K562 (cell line): Measurements from ENCODE around the gene ZSCAN2. TPM values are rescaled to one million over a fixed set of nuclear protein-coding genes. Genes with fewer than 3 reads are reported as not detected.

Experiments
- ATAC-seq: fragments of 200-7000 bp; cut with Tn5 transposase; 3 replicates; pipeline ENCODE4 v1.9.1; 2020; ENCODE audit warnings: moderate library complexity
- BruUV-seq: library from RNA; stranded (reverse); fragments of 400-500 nt; replicated peaks from 2 replicates; lab custom pipeline; 2021; lab: Mats Ljungman, UMichigan
- CTCF ChIA-PET: fragments of 300-600 bp; formaldehyde crosslinking; extraction: SDS; loops from one replicate; lab custom pipeline; 2021; ENCODE audit warnings: low intra/inter-chr PET ratio; lab: Yijun Ruan, JAX
- POLR2A ChIA-PET: fragments of 300-600, 350-650 bp; sonication (Branson Sonifier 250); formaldehyde crosslinking; extraction: SDS; loops from one replicate; lab custom pipeline; 2021; ENCODE audit warnings: antibody characterized with exemption, inconsistent platforms; lab: Yijun Ruan, JAX
- DNase-seq, 4 experiments: peaks; one replicate each; pipeline versions ENCODE4 v3.0.0 to v3.0.0-alpha.2; 2011 to 2018; ENCODE audit warnings: low spot score in 3 of 4, mixed read lengths in 3 of 4; ENCODE audit errors: extremely low read depth in 1 of 4
- FAIRE-seq: peaks from 2 replicates; lab custom pipeline; 2011; peaks lifted over from hg19 to GRCh38; lab: Jason Lieb, UNC
- H2AFZ ChIP-seq: 2 replicates; pipeline ENCODE4 v1.6.0; 2011; ENCODE audit warnings: low read depth, low read length, control low read depth, inconsistent platforms
- H3K27ac ChIP-seq: fragments of 200-600 bp; 3 replicates; pipeline ENCODE4 v1.8.0; 2011; ENCODE audit warnings: low read depth, mild to moderate bottlenecking, control low read depth, inconsistent platforms, low read length, moderate library complexity, mixed read lengths; ENCODE audit errors: extremely low read depth
- H3K27me3 ChIP-seq, 2 experiments: fragments of 300-600 bp in 1 of 2; 2 replicates in 1 of 2; 3 replicates in 1 of 2; pipeline versions ENCODE4 v1.6.0 to v1.8.0; 2011; ENCODE audit warnings: inconsistent platforms in 2 of 2, low read length in 2 of 2, mild to moderate bottlenecking in 1 of 2, mixed read lengths in 1 of 2, moderate library complexity in 1 of 2; ENCODE audit not compliant: control insufficient read depth in 2 of 2, insufficient read depth in 2 of 2
- H3K36me3 ChIP-seq: fragments of 300-600 bp; 3 replicates; pipeline ENCODE4 v1.8.0; 2011; ENCODE audit warnings: mild to moderate bottlenecking, low read length, inconsistent platforms; ENCODE audit not compliant: control insufficient read depth, insufficient read depth
- H3K4me1 ChIP-seq, 2 experiments: fragments of 200-600 bp in 1 of 2; replicated peaks in 1 of 2; 2 replicates in 1 of 2; 3 replicates in 1 of 2; pipeline versions ENCODE4 v1.5.1 to v1.8.0; 2011; ENCODE audit warnings: inconsistent platforms in 2 of 2, low read length in 2 of 2, mild to moderate bottlenecking in 1 of 2, mixed read lengths in 1 of 2, moderate library complexity in 1 of 2; ENCODE audit not compliant: control insufficient read depth in 2 of 2, insufficient read depth in 2 of 2
- H3K4me2 ChIP-seq: 2 replicates; pipeline ENCODE4 v1.6.1; 2011; ENCODE audit warnings: low read length, control low read depth, inconsistent platforms, mixed read lengths; ENCODE audit not compliant: insufficient read depth
- H3K4me3 ChIP-seq: fragments of 200-600 bp; sonication (generic), shearing (Covaris generic); 2 replicates; pipeline ENCODE4 v1.5.1; 2016; ENCODE audit warnings: control low read depth, inconsistent platforms
- H3K79me2 ChIP-seq: fragments of 200-600 bp; 3 replicates; pipeline ENCODE4 v1.8.0; 2011; ENCODE audit warnings: low read length, inconsistent platforms; ENCODE audit not compliant: control insufficient read depth, insufficient read depth
- H3K9ac ChIP-seq, 2 experiments: 2 replicates each; pipeline versions ENCODE4 v1.6.0 to v1.6.1; 2011; ENCODE audit warnings: low read depth in 2 of 2, low read length in 2 of 2, control low read depth in 1 of 2, inconsistent platforms in 1 of 2, mild to moderate bottlenecking in 1 of 2, mixed read lengths in 1 of 2; ENCODE audit not compliant: insufficient read depth in 1 of 2
- H3K9me1 ChIP-seq: one replicate; pipeline ENCODE4 v1.6.0; 2011; ENCODE audit warnings: inconsistent platforms, mild to moderate bottlenecking, low read length, moderate library complexity; ENCODE audit not compliant: control insufficient read depth, insufficient read depth
- H3K9me3 ChIP-seq: replicated peaks from 2 replicates; pipeline ENCODE4 v1.5.1; 2011; ENCODE audit warnings: low read depth, low read length, inconsistent platforms; ENCODE audit not compliant: control insufficient read depth, insufficient read depth
- H4K20me1 ChIP-seq: replicated peaks from 2 replicates; pipeline ENCODE4 v1.6.1; 2011; ENCODE audit warnings: low read length, inconsistent platforms, mixed read lengths; ENCODE audit not compliant: control insufficient read depth, insufficient read depth
- BRF1 ChIP-seq: IDR thresholded peaks from 3 replicates; pipeline ENCODE4 v1.6.1; 2011; ENCODE audit warnings: borderline replicate concordance, mild to moderate bottlenecking; ENCODE audit not compliant: insufficient read length; ENCODE audit errors: extremely low read depth
- E2F3 ChIP-seq: fragments of 250-450 bp; sonication (Bioruptor Pico); IDR thresholded peaks from 2 replicates; pipeline ENCODE4 v1.4.0; 2020; ENCODE audit warnings: mild to moderate bottlenecking
- GATAD2A ChIP-seq: fragments of 450-650 bp; IDR thresholded peaks from 2 replicates; pipeline ENCODE4 v1.6.1; 2017
- NEUROD1 ChIP-seq: fragments of 150-350 bp; IDR thresholded peaks from 2 replicates; pipeline ENCODE4 v1.6.1; 2014; ENCODE audit warnings: borderline replicate concordance, low read length, low read depth; ENCODE audit not compliant: partially characterized antibody
- RBFOX2 ChIP-seq: fragments of 200-400 bp; formaldehyde crosslinking; IDR thresholded peaks from 2 replicates; pipeline ENCODE4 v1.6.1; 2017; ENCODE audit warnings: low read depth, mild to moderate bottlenecking, low read length, moderate library complexity
- SLC30A9 ChIP-seq: fragments of 250-450 bp; sonication (Bioruptor Pico); IDR thresholded peaks from 2 replicates; pipeline ENCODE4 v1.8.0; 2022; ENCODE audit warnings: mild to moderate bottlenecking, moderate library complexity
- STAG1 ChIP-seq: sonication (generic); formaldehyde crosslinking; IDR thresholded peaks from 2 replicates; pipeline ENCODE4 v1.5.0; 2020; ENCODE audit warnings: missing genetic modification reagents, borderline replicate concordance
- ZNF668 ChIP-seq: fragments of 250-450 bp; sonication (Bioruptor Pico); IDR thresholded peaks from 2 replicates; pipeline ENCODE4 v1.8.0; 2022; ENCODE audit warnings: mild to moderate bottlenecking, inconsistent platforms
- WGBS: fragments of 100-300 bp; shearing (Covaris generic); methylation state at CpG from one replicate; pipeline ENCODE4 v1.1.6; 2016; ENCODE audit warnings: low coverage, mixed read lengths; ENCODE audit not compliant: insufficient coverage; ENCODE audit errors: missing lambda C conversion rate; 5-methylcytosine and 5-hydroxymethylcytosine counted together
- in situ Hi-C: fragments of 300-500 bp; cut with MboI; formaldehyde crosslinking; loops from 4 replicates; pipeline ENCODE4 v1.15.0; 2018; ENCODE audit warnings: inconsistent platforms, mixed read lengths
- intact Hi-C: fragments of 100-400 bp; cut with micrococcal nuclease; formaldehyde crosslinking; loops from 2 replicates; pipeline ENCODE4 v1.14.2; 2022
- polyA plus RNA-seq, 8 experiments: library from polyadenylated mRNA; depleted of rRNA in 4 of 8; stranded (reverse) in 5 of 8; unstranded in 3 of 8; fragments of >200 nt; fragmentation: Nextera tagmentation in 2 of 8; fragmentation: Illumina TruSeq in 1 of 8; extraction: Ambion mirVana in 2 of 8; extraction: Trizol in 1 of 8; gene quantifications; 2 replicates each; pipeline versions ENCODE4 v1.2.1 to v1.2.3, GENCODE V29; 2011 to 2014; ENCODE audit warnings: inconsistent platforms in 1 of 8, missing spikeins in 1 of 8
- total RNA-seq, 7 experiments: library from RNA; depleted of rRNA in 6 of 7; stranded (reverse); fragments of >200 nt in 6 of 7; fragmentation: Illumina TruSeq in 2 of 7; extraction: Trizol in 2 of 7; gene quantifications; 2 replicates each; pipeline versions ENCODE4 v1.2.1 to v1.2.3, GENCODE V29; 2011 to 2021; ENCODE audit warnings: low replicate concordance in 1 of 7
- TF ChIP-seq, protein P1 (sequence below), 2 experiments: fragments of 450-650 bp; IDR thresholded peaks; 2 replicates each; pipeline ENCODE4 v1.6.1; 2016; ENCODE audit warnings: mild to moderate bottlenecking in 2 of 2, borderline replicate concordance in 1 of 2, low read depth in 1 of 2, moderate library complexity in 1 of 2

ZSCAN2 gene
- total and polyA plus RNA-seq, 9 of the 15 experiments (the other 6 are each of a cell fraction or from before 2014, with no cell fraction given) = 1.7 to 14.2 (median 6.6) TPM

- Histone ChIP-seq H3K27me3 (no peaks in the 10 kb centered on the region), H3K79me2 (peaks cover 17% of the 10 kb centered on the region), H3K4me1 (peaks cover 6 to 24% of the 10 kb centered on the region in 2 experiments; a peak in 3 of 5 replicates), H3K9me3 (no peaks in the 10 kb centered on the region), H3K9me1 (peaks cover 2% of the 10 kb centered on the region), H3K36me3 (peaks cover 29% of the 10 kb centered on the region; the same call in 2 of the 3 replicates), H3K4me2 (peak within 1 kb of the TSS; percentile 86), H4K20me1 (no peaks in the 10 kb centered on the region; the same call in 1 of the 2 replicates), H3K27ac (peak within 1 kb of the TSS; percentile 72), H2AFZ (peak within 1 kb of the TSS; percentile 95), H3K4me3 (peak within 1 kb of the TSS; percentile 78), H3K9ac (peak within 1 kb of the TSS; percentile 85 to 97)
- DNase-seq (peak; percentile 93 to 97 (median 96)), FAIRE-seq (peak; percentile 98), ATAC-seq (peak; percentile 99)
- in situ Hi-C loops (no loop called here), intact Hi-C loops (loop anchor here (2.0 kb wide), 1 partner anchor 167 kb away; no protein-coding TSS in a partner anchor)
- TSS peak; percentile 91 for BruUV-seq
- POLR2A ChIA-PET = interaction anchor here (0.7 to 1.6 kb wide), 5 partner anchors 9 to 174 kb away, joined by 3 read pairs; no protein-coding TSS in a partner anchor
- WGBS = under 1% methylated on average over 39 of the region's 49 CpGs
- CTCF ChIA-PET = interaction anchor here (1.0 kb wide), 1 partner anchor 167 kb away, joined by 3 read pairs; no protein-coding TSS in a partner anchor
- TF ChIP-seq RBFOX2 (peak; percentile 88), ZNF668 (CRISPR knock-in tag) (no peak), STAG1 (CRISPR knock-in tag) (no peak), BRF1 (no peak), E2F3 (CRISPR knock-in tag) (no peak), NEUROD1 (peak; percentile 79), GATAD2A (no peak), SLC30A9 (no peak)
- TF ChIP-seq, protein P1, sequence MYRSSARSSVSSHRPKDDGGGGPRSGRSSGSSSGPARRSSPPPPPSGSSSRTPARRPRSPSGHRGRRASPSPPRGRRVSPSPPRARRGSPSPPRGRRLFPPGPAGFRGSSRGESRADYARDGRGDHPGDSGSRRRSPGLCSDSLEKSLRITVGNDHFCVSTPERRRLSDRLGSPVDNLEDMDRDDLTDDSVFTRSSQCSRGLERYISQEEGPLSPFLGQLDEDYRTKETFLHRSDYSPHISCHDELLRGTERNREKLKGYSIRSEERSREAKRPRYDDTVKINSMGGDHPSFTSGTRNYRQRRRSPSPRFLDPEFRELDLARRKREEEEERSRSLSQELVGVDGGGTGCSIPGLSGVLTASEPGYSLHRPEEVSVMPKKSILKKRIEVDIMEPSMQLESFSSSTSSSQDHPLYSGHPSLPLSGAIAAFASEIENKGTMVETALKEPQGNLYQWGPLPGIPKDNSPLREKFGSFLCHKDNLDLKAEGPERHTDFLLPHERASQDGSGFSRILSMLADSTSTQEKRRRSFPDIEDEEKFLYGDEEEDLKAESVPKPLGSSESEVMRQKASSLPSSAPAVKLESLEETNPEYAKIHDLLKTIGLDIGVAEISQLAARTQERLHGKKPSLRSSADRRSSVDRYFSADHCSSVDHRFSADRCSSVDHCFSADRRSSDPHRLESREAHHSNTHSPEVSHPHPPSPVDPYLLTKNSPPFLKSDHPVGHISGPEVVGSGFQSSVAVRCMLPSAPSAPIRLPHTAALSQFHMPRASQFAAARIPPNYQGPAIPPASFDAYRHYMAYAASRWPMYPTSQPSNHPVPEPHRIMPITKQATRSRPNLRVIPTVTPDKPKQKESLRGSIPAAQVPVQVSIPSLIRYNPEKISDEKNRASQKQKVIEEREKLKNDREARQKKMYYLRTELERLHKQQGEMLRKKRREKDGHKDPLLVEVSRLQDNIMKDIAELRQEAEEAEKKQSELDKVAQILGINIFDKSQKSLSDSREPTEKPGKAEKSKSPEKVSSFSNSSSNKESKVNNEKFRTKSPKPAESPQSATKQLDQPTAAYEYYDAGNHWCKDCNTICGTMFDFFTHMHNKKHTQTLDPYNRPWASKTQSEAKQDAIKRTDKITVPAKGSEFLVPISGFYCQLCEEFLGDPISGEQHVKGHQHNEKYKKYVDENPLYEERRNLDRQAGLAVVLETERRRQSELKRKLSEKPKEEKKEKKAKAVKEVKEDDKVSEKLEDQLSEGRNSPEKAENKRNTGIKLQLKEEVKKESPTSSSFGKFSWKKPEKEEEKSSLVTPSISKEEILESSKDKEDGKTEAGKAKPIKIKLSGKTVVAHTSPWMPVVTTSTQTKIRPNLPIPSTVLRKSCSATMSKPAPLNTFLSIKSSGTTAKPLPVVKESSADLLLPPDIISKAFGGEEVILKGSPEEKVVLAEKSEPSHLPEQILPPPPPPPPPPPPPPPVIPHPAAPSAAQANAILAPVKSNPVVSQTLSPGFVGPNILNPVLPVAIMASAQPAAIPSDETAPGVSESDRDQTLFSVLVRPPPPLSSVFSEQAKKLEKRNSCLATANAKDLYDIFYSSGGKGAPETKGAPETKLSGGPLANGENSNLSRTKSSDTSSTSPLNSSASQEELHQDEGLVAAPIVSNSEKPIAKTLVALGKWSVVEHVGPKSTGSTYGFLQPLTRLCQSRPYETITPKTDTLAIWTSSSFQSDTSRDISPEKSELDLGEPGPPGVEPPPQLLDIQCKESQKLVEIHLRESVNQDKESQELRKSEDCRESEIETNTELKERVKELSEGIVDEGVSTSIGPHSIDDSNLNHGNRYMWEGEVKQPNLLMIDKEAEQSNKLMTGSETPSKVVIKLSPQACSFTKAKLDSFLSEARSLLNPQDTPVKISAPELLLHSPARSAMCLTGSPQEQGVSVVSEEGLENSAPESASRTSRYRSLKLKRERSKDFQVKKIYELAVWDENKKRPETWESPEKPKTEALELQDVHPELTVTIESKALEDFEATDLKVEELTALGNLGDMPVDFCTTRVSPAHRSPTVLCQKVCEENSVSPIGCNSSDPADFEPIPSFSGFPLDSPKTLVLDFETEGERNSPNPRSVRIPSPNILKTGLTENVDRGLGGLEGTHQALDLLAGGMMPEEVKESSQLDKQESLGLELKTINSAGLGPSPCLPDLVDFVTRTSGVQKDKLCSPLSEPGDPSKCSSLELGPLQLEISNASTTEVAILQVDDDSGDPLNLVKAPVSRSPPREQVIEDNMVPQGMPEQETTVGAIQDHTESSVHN (IDR thresholded peaks at IDR 0.05; ENCODE audit: borderline replicate concordance in 1 of 2, low read depth in 1 of 2) = no peak
These were observed 53.3 kb downstream of the ZSCAN2 start, which contains the start of gene WDR73 for GRCh38 chr15:84653910-84654688. Gene WDR73 (minus strand): TSS chr15:84654283. CDS start chr15:84654274, 9 bp downstream.
